ENCODE data around the gene AQP6. TPM values are rescaled to one million over a fixed set of nuclear protein-coding genes. Genes with fewer than 3 reads are reported as not detected.
A peak's percentile ranks its signal among the peaks of the same experiment; 100 is the strongest.

The AQP6 gene
- total and polyA plus RNA-seq, 12 donors = 0.20 to 1.1 (median 0.28) TPM; not detected in 8

DNA sequence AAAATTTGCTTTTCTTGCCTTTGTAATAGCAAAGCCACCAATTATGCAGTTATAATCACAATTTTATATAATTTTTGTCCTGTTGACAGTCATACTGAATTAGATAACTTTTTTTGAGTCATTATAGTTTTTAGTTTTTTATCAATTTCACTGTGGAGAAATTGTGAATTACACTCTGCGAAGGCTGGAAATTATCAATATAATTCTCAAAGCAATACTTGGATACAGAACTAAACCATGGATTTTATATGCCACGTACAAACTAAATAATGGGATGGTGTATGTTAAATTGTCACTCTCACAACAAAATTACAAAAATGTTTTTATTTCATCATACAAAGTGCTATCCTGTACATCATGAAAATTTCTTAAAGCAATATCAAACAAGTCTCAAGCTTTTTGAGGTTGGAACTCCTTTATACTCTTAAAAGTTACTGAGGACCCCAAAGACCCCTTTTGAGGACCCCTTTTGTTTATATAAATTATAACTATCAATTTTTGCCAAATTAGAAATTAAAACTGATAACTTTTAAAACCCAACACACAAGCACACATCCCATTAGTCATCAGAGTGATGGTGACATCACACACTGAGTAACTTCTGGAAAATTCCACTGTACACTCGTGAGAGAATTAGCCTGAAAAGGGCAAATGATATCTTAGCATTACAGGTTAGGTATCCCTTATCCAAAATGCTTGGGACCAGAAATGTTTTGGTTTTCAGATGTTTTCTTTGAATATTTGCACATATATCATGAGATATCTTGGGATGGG is 42.0 kb upstream of the AQP6 start:
- Histone ChIP-seq H3K27ac (no peak overlapping the region), H3K4me3 (no peak overlapping the region), H3K27me3 (no peaks in the 10 kb centered on the region), H3K36me3 (replicated peaks in 1 of 2) (no peaks in the 10 kb centered on the region), H3K4me1 (replicated peaks in 1 of 2) (no peaks in the 10 kb centered on the region), H3K9me3 (replicated peaks in 1 of 3) (no peaks in the 10 kb centered on the region)
- TF ChIP-seq POLR2A (IDR thresholded peaks at IDR 0.05) = no peak
- TF ChIP-seq, protein P1, sequence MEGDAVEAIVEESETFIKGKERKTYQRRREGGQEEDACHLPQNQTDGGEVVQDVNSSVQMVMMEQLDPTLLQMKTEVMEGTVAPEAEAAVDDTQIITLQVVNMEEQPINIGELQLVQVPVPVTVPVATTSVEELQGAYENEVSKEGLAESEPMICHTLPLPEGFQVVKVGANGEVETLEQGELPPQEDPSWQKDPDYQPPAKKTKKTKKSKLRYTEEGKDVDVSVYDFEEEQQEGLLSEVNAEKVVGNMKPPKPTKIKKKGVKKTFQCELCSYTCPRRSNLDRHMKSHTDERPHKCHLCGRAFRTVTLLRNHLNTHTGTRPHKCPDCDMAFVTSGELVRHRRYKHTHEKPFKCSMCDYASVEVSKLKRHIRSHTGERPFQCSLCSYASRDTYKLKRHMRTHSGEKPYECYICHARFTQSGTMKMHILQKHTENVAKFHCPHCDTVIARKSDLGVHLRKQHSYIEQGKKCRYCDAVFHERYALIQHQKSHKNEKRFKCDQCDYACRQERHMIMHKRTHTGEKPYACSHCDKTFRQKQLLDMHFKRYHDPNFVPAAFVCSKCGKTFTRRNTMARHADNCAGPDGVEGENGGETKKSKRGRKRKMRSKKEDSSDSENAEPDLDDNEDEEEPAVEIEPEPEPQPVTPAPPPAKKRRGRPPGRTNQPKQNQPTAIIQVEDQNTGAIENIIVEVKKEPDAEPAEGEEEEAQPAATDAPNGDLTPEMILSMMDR (IDR thresholded peaks at IDR 0.05) = peak in 2 of 6 experiments; percentile 24 to 25
- DNase-seq = peak in 1 of 7 donors; percentile 35
- WGBS, 4 donors = 51 to 67% (median 64%) methylated on average over 3 of the region's 3 CpGs
- intact Hi-C loops (cut with DNase I) = no loop called here

DNA sequence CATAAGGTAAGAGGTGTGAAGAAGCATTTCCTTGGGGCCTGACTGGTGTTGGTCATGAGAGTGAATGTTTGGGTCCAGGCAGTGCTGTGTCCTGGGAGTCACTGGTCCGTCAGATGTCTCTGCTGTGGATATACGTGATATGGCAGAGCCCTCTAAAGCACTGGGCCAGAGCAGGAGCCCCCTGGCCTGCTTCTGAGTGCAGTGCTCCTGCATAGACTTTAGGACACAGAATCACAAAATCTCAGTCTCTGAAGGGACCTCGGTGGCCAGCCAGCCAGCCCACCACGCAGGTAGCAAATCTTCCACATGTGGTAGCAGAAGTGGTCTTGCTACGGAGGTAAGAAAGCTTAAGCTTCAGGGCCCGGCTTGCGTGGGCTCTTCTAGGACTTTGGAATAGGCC is 40.7 kb upstream of the AQP6 start:
- Histone ChIP-seq H3K36me3 (replicated peaks in 1 of 2) (no peaks in the 10 kb centered on the region), H3K4me3 (no peak overlapping the region), H3K4me1 (replicated peaks in 1 of 2) (no peaks in the 10 kb centered on the region), H3K9me3 (replicated peaks in 1 of 3) (no peaks in the 10 kb centered on the region), H3K27me3 (no peaks in the 10 kb centered on the region), H3K27ac (no peak overlapping the region)
- intact Hi-C loops (cut with DNase I) = no loop called here
- DNase-seq = no peak
- no peak for TF ChIP-seq POLR2A (IDR thresholded peaks at IDR 0.05)
- TF ChIP-seq, protein P1 (IDR thresholded peaks at IDR 0.05) = no peak
- WGBS, 4 donors = 67 to 77% (median 75%) methylated on average over 7 of the region's 7 CpGs

DNA sequence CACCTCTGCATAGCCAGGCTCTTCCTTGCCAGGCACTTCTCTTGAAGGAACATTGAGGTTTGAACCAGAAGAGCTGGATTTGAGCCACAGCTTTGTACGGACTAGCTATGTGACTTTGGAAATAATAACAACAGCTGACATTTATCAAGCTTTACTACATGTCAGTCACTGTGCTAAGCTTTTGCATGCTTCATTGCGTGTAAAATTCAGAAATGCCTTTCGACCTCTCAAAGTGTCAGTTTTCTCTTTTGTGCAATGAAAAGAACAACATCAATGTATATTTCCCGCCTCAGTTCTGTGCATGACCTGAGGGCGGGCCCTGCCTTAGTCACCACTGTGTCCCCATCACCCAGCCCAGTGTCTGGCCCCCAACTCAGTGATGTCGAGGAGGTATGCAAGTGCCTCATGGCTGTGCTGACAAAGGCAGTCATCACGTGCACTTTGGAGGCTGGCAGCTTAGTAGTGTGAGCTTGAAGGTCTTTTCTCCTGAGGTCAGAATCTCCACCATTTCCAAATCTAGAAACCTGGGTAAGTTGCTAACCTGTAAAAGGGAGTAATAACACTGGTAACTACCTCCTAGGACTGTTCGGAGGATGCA is 40.1 kb upstream of the AQP6 start:
- no peaks in the 10 kb centered on the region for H3K27me3 ChIP-seq
- intact Hi-C loops (cut with DNase I) = no loop called here
- no peaks in the 10 kb centered on the region for H3K4me1 ChIP-seq (replicated peaks in 1 of 2)
- no peaks in the 10 kb centered on the region for H3K36me3 ChIP-seq (replicated peaks in 1 of 2)
- no peaks in the 10 kb centered on the region for H3K9me3 ChIP-seq (replicated peaks in 1 of 3)
- H3K4me3 ChIP-seq = no peak overlapping the region
- 82 to 89% (median 88%) methylated on average over 8 of the region's 8 CpGs for WGBS, 4 donors
- DNase-seq = no peak
- no peak overlapping the region for H3K27ac ChIP-seq
- no peak for TF ChIP-seq POLR2A (IDR thresholded peaks at IDR 0.05)
- TF ChIP-seq, protein P1 (IDR thresholded peaks at IDR 0.05) = no peak

DNA sequence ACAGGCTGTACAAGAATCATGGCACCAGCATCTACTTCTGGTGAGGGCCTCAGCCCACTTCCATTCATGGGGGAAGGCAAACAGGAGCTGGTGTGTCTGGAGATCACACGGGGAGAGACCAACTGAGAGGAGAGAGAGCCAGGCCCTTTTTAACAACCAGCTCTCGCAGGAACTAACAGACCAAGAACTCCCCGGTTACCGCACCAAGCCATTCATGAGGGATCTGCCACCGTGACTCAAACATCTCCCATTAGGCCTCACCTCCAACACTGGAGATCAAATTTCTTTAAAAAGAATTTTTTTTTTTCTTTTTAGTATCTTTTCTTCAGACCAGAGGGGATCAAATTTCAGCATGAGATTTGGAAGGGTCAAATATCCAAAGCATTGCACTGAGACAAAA is 39.0 kb upstream of the AQP6 start:
- no peak for DNase-seq
- H3K9me3 ChIP-seq (replicated peaks in 1 of 3) = no peaks in the 10 kb centered on the region

More for the DNA sequence above, 39.0 kb upstream of the AQP6 start:
- intact Hi-C loops (cut with DNase I) = no loop called here
- H3K27ac ChIP-seq = no peak overlapping the region
- H3K36me3 ChIP-seq (replicated peaks in 1 of 2) = no peaks in the 10 kb centered on the region
- WGBS, 4 donors = 82 to 93% (median 87%) methylated on average over 5 of the region's 5 CpGs
- no peak overlapping the region for H3K4me3 ChIP-seq
- TF ChIP-seq POLR2A (IDR thresholded peaks at IDR 0.05) = no peak
- TF ChIP-seq, protein P1 (IDR thresholded peaks at IDR 0.05) = no peak
- H3K4me1 ChIP-seq (replicated peaks in 1 of 2) = no peaks in the 10 kb centered on the region
- H3K27me3 ChIP-seq = no peaks in the 10 kb centered on the region
